GM21360 (cell line): ENCODE results near the gene BANF1.

ENCODE experiments used
- ATAC-seq: cut with Tn5 transposase; IDR thresholded peaks from one replicate; pipeline ENCODE4 v1.9.1; 2021; ENCODE audit warnings: mild to moderate bottlenecking, moderate library complexity; ENCODE audit not compliant: unreplicated experiment

The BANF1 gene

DNA sequence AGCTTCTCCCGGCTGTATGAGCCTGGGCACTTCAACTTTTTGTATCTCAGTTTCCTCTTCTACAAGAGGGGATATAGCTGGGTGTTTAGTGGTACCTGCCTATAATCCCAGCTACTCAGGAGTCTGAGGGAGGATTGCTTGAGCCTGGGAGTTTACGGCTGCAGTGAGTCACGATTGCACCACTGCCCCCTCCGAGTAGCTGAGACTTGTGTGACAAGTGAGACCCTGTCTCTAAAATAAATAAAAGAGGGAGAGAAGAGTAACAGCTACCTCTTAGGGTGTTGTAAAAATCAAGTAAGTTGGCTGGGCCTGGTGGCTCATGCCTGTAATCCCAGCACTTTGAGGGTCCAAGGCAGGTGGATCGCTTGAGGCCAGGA, 34.0 kb downstream of the BANF1 start:
- ATAC-seq = no peak

DNA sequence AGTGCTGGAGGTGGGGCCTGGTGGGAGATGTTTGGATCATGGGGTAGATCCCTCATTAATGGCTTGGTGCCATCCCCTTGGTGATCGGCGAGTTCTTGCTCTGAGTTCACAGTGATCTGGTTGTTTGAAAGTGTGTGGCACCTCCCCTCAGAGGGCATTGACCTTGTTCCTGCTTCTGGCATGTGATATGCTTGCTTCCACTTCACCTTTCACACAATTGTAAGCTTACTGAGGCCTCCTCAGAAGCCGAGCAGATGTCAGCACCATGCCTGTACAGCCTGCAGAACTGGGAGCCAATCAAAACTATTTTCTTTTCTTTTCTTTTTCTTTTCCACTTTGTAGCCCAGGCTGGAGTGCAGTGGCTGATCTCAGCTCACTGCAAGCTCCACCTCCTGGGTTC, 35.0 kb downstream of the BANF1 start:
- ATAC-seq = no peak

DNA sequence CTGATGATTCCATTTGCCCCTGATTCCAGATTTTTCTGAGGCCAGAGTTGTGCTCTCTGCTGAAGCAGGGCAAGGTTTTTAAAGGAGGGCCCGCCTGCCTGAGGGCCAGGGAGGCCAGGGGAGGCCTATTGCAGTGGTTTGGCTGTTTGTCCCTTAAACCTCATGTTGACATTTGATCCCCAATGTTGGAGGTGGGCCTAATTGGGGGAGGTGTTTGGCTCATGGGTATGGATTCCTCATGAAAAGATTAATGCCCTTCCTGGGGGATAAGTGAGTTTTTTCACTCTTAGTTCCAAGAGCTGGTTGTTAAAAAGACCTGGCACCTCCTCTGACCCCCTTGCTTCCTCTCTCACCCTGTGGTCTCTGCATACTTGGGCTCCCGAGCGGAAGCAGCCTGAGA, 37.5 kb downstream of the BANF1 start:
- no peak for ATAC-seq

DNA sequence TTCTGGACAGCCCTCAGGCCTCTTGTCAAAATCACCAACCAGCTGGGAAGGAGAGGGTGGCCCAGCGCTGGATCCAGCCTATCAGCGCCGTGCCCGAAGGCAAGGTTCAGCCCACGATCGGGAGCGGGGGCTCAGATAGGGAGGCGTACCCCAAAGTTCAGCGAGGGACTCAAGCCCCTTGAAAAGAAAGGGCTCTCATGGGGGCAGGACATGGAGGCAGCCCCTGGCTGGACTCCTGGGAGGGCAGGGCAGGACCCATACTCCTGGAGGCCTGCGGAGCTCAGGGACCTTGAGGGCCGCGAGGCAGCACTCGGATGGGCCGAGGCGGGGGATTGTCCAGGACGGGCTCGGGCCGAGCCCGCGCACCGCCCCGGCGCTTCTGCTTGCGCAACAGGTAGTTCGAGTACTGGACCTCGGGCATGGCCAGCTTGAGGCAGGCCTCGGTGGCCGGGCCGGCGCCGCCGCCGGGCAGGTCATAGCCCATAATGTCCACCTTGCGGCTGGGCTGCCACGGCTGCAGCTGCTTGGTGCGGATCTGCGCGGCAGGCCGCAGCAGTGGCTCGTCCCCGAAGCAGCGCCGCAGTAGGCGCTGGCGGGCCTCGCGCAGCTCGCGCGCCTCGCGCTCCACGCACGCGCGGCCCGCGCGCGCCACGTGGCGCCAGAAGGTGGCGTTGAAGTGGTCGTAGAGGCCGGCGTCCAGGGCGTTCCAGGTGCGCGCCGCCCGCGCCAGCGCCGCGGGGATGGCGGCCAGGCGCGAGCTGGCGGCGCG, 40.1 kb downstream of the BANF1 start:
- ATAC-seq = no peak

DNA sequence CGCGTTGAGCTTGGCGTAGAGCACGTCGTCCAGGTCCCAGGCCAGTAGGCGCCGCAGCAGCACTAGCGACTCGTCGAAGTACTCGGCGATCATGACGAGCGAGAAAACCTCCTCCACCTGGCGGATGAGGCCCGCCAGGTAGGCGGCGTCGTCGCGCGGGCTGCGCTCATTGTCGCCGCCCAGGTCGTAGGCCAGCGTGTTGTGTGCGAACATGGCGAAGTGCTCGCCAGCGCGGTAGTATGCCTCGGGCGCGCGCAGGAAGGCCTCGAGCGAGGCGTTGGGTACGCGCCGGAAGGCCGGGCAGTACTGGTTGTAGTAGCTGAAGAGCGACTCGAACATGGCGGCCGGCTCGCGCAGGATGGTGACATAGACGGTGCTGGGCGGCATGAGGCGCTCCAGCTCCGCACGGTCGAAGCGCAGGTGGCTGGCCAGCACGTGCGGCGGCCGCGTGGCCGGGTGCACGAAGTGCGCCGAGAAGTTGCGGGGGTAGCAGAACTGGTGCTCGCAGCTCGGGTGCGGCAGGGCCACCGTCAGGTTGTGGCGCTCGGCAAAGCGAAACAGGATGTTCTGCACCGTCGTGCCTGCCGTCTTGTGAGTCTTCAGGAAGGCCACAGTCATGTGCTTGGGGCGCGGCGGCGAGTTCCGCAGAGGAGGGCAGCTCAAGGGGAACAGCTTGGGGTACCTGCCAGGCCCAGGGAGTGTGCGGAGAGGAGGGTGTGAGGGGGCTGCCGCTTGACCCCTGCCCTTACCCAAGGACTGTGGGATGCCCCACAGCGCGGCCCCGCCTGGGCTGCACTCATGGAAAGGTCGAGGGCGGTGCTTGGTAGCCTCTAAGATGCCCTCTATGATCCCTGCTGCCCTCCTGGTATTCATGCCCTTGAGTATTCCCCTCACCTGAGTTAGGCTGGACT, 40.9 kb downstream of the BANF1 start:
- ATAC-seq = no peak

DNA sequence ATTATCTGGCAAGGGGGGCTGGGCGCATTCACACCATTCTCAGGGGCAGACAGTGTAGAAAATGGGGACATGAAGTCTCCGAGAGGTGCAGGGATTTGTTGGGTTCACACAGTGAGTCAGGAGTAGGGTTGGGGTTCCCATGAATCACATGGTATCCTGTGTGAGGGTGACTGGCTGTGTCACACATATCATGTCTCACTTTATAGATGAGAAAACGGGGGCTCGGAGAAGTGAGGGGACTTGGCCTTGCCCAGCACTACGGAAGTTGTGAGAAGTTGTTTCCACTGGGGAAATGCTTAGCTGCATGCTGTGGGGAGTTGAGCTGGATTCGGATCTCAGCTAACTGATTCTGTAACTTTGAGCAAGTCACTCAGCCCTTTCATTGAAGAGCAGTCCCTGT, 42.5 kb downstream of the BANF1 start:
- ATAC-seq = peak; percentile 10

DNA sequence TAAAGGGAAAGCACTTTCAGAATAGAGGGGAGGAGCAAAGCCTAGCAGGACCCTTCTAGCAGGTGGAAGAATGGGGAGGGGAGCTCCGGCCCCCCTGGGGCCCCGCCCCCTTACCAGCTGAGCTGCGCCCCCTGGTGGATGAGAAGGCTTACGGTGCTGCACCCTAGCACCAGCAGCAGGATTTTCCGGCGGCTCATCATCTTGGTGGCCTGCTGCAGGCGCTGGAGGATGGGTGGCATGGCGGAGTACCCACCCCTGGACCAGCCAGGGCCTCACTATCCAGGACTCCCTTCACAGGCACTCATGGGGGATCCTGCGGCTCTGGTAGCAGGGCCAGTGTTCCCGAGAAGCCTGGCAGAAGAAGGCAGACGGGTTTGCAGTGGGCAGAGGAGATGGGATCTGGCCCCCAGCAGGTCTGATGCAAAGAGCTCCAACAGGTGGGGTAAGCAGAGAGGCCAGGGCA, 42.9 kb downstream of the BANF1 start:
- ATAC-seq = peak; percentile 55

DNA sequence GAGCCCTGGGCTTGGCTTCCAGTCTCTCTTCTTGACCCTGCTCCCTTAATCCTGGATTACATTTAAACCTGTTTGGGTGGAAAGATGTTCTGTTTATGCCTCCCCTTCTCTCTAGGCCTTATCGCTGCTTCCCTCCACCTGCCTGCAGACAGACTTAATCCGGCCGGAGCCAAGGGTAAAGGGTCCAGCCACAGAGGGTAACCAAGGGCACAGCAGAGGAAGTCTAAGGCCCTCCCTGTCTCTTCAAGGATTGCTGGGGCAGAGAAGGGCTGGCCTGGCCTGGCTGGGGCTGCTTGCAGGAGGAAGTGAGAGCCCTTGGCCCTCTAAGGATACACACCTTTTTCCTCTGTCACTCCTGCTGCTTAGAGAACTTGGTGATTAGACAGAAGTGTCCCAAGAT, 44.6 kb downstream of the BANF1 start:
- no peak for ATAC-seq

DNA sequence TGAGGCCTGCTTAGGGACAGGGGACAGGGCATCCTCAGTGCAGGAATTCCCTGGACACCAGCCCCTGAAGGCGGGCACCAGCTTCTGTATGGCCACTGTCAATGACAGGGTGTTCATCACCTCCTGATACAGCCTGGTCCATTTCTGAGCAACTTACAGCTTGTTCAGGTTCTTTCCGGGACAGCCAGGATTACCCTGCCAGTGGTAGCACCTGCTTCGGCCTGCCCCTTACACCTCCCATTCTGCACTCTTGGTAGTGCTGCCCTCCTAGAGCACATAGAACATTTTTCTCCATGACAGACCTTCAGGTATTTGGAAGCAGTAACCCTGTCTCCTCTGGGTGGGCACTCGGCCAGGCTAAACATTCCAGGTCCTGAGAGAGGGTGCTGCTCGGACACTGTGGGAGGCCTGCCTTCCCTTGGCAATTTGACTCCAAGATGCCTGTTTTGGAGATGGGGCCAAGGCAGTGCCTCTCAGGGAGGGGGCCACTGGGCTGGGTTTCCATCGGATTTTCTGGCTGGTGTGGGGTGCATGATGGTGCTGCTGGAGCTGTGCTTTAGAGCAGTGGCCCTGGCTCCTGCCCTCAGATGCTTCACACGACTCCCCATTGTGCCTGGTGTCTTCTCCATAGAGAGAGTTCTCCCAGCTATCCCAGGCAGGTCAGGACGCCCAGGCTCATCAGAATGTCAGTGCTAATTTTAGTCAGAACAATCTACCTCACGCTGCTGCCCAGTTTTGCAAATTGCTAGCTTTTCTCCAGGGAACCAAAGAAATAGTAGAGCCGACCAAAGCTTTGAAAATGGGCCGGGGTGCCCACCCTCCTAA, 45.5 kb downstream of the BANF1 start:
- ATAC-seq = no peak

DNA sequence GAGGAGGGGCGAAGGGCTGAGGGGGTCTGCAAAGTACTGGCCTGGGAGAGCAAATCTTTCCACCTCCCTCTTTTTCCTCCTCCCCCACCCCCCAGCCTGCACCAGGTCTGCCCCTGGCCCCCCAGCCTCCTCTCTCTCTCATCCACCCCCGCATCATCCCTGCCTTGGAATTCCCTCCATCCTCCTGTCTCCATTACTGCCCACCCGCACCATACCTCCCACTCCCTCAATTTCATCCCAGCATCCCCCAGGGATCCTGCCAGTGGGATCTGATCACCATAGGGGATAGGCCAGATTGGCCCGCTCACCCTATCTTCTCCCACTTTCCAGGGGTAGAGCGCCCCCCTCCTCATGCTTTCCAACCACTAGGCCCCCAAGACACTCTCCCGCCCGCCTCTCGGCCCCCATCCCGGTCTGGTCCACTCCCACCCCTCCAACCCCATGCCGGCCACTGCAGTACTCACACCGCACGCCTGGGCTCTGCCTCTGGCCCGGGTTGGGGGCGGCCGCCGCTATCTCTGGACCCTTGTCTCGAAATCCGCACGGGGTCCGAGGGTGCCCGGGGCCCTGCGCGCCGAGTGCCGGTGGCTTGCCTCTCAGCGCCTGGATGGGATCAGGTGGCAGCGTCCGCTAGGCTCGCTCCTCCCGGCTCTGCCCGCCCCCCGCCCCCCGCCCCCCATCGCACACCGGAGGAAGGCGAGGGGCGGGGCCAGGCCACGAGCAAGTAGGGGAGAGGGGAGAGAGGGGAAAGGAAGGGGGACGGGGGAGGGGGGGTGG, 46.4 kb downstream of the BANF1 start, which contains the start of gene GAL3ST3:
Gene GAL3ST3 (minus strand): TSS at position 615 of the 777 bp plus-strand sequence. CDS start 3,746 bp downstream, outside the sequence.
- no peak for ATAC-seq

DNA sequence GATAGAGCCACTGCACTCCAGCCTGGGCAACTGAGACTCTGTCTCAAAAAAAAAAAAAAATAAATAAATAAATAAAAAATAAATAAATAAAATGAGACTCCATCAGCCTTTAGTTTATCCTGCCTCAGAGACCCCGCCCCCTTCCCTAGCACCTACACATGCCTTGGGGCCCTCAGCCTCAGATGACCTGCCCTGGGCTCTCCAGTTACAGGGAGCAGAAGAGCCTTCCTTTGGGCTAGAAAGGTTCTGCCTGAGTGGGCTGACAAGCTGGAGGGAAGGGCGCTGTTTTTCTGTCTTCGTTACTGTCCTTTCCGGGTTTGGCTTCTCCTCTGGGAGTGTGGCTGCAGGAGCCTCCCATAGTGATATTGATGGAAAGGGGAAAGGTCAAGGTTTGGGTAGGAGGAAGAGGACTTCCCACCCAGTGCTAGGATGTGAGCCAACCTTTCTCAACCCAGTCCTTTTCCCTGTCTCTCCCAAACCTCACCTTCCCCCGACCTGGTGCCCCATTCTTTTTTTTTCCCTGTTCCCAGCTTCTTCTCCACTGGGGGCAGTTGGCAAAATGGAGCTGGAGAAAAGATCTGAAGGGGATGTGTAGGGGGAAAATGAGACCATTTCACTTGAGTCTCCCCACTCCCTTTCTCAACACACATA, 48.4 kb downstream of the BANF1 start:
- ATAC-seq = no peak

DNA sequence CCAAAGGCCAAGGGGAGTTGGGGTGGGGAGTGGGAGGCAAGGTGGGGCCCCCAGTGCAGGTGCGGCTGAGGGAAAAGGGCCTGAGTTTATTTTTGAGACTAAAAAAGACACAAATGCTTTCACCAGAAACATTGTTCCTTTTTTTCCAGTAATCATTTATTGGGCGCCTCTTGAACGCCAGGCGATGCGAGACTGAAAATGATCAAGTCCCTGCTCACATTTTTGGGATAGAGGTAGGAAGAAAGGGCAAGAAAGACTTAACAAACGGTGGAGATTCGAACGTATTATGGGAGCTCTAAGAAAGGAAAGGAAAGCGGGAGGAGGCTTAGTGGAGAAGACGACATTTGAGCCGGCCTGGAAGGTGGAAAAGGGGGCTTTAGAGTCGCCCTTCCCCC, 49.1 kb downstream of the BANF1 start:
- no peak for ATAC-seq

DNA sequence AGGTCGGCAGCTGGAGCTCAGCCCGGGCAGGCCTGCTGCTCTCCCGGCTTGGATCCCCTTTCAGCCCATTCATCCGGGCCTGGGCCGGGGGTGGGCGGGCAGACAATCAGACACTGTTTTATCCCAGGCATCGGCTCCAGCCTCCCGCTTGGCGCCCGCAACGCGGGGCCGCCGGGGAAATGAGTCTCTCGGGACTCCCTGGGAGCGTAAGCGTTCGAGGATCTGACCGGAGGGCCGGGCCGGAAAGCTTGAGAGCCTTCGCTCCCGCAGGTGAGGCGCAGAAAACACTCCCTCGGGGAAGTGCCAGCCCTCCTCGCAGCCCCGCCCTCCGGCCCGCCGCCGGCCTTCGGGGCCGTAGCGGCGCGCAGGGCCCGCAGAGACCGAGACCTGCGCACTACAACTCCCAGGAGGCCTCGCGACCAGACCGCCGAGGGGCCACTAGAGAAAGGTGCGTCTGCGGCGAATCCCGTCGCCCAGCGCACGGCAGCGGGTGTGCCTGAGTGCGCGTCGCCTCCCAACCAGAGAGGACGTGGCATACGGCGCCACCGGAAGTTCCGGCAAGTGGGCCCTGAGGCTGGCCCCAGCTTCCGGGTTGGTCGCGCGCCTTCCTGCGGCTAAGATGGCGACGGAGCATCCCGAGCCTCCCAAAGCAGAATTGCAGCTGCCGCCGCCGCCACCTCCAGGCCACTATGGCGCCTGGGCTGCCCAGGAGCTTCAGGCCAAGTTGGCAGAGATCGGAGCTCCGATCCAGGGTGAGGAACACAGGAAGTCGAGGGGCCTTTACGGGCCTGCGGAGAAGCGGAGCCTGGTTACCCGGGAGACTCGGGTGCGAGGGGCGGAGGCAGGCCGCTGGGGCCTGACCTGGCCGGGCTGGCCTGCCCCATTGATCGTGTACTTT, 49.7 kb downstream of the BANF1 start, which contains the start of gene SF3B2:
Gene SF3B2 (plus strand): TSS at position 599 of the 898 bp plus-strand sequence. CDS start 21 bp downstream, at position 620.
- peak; percentile 93 for ATAC-seq

DNA sequence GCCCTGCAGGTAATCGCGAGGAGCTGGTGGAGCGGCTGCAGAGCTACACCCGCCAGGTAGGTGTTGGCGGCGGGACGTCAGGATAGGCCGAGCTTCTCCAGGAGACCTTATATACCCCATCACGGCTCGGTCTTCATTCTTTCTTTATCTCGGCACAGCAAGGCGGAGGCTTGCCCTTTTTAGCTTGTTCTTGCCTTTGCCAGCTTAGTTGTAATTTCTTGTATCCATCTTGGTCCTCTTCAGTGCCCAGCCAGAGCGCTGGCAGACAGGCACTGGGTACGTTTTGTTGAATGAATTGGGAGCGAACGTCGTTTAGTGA, 50.3 kb downstream of the BANF1 start:
- ATAC-seq = no peak
